B cell (primary cell): Measurements from ENCODE around the gene ZNF618. TPM values are rescaled to one million over a fixed set of nuclear protein-coding genes. Genes with fewer than 3 reads are reported as not detected.

Experiments
- ATAC-seq: fragments of 200-7000 bp; cut with Tn5 transposase; one replicate; pipeline ENCODE4 v1.10.0; 2021; ENCODE audit warnings: low read depth, mild to moderate bottlenecking, moderate number of reproducible peaks, moderate library complexity
- CTCF ChIA-PET: fragments of 350-600 bp; sonication (Branson Sonifier 250); formaldehyde crosslinking; loops from one replicate; lab custom pipeline; 2021; ENCODE audit warnings: antibody characterized with exemption, inconsistent platforms; lab: Charles Lee
- POLR2A ChIA-PET: fragments of 350-600 bp; sonication (Branson Sonifier 250); formaldehyde crosslinking; loops from one replicate; lab custom pipeline; 2021; ENCODE audit warnings: antibody characterized with exemption; lab: Charles Lee
- DNase-seq: peaks from one replicate; pipeline ENCODE4 v3.0.0; 2013
- H2AFZ ChIP-seq: 2 replicates; pipeline ENCODE4 v1.6.1; 2012; ENCODE audit warnings: mild to moderate bottlenecking, low read depth, low read length; ENCODE audit not compliant: insufficient read depth, poor library complexity, severe bottlenecking
- H3K27ac ChIP-seq, 2 donors: 1 replicate in 1 of 2; 2 replicates in 1 of 2; pipeline ENCODE4 v1.5.1; 2012 to 2013; ENCODE audit warnings: low read length in 2 of 2, mild to moderate bottlenecking in 2 of 2, moderate library complexity in 1 of 2
- H3K27me3 ChIP-seq, 4 experiments: fragments of 200-600 bp in 1 of 4; sonication (generic) in 1 of 4; replicated peaks in 1 of 4; 1 replicate in 2 of 4; 2 replicates in 2 of 4; pipeline versions ENCODE4 v1.6.1 to v1.7.0; 2013 to 2016; ENCODE audit warnings: low read length in 3 of 4, mild to moderate bottlenecking in 2 of 4, mixed read lengths in 1 of 4, moderate library complexity in 1 of 4; ENCODE audit not compliant: insufficient read depth in 4 of 4, control insufficient read depth in 3 of 4; ENCODE audit errors: control extremely low read depth in 1 of 4
- H3K36me3 ChIP-seq, 2 experiments: replicated peaks in 1 of 2; 1 replicate in 1 of 2; 2 replicates in 1 of 2; pipeline versions ENCODE4 v1.6.1 to v1.7.1; 2013; ENCODE audit warnings: low read length in 1 of 2; ENCODE audit not compliant: insufficient read depth in 2 of 2, control insufficient read depth in 1 of 2; ENCODE audit errors: control extremely low read depth in 1 of 2, extremely low read depth in 1 of 2
- H3K4me1 ChIP-seq, 2 donors: fragments of 200-600 bp in 1 of 2; sonication (generic) in 1 of 2; 1 replicate in 1 of 2; 2 replicates in 1 of 2; pipeline versions ENCODE4 v1.5.1 to v1.6.1; 2013 to 2017; ENCODE audit warnings: low read length in 2 of 2; ENCODE audit not compliant: control insufficient read depth in 2 of 2, insufficient read depth in 2 of 2
- H3K4me2 ChIP-seq: replicated peaks from 2 replicates; pipeline ENCODE3; 2012; ENCODE audit warnings: mild to moderate bottlenecking, low read depth, low read length; ENCODE audit not compliant: poor library complexity, severe bottlenecking
- H3K4me3 ChIP-seq, 5 experiments: fragments of 200-600 bp in 1 of 5; sonication (generic) in 1 of 5; 1 replicate in 3 of 5; 2 replicates in 2 of 5; pipeline versions ENCODE4 v1.5.1 to v1.7.0; 2011 to 2016; ENCODE audit warnings: low read length in 4 of 5, mild to moderate bottlenecking in 4 of 5, low read depth in 2 of 5, control low read depth in 1 of 5, moderate library complexity in 1 of 5; ENCODE audit not compliant: insufficient read depth in 1 of 5; ENCODE audit errors: control extremely low read depth in 1 of 5, extremely low read depth in 1 of 5
- H3K79me2 ChIP-seq: fragments of 200-600 bp; sonication (generic); one replicate; pipeline ENCODE4 v1.6.0; 2016; ENCODE audit warnings: low read length; ENCODE audit not compliant: control insufficient read depth, insufficient read depth
- H3K9ac ChIP-seq: fragments of 200-600 bp; sonication (generic); 2 replicates; pipeline ENCODE4 v1.6.1; 2017; ENCODE audit warnings: mild to moderate bottlenecking, low read length, moderate library complexity
- H3K9me3 ChIP-seq, 3 donors: one replicate each; pipeline versions ENCODE4 v1.6.1 to v1.7.1; 2013; ENCODE audit warnings: low read length in 2 of 3; ENCODE audit not compliant: control insufficient read depth in 2 of 3, insufficient read depth in 1 of 3; ENCODE audit errors: control extremely low read depth in 1 of 3
- H4K20me1 ChIP-seq: 2 replicates; pipeline ENCODE4 v1.6.0; 2012; ENCODE audit warnings: mild to moderate bottlenecking, low read length; ENCODE audit not compliant: insufficient read depth, control insufficient read depth, poor library complexity, severe bottlenecking
- H3K27ac Mint-ChIP-seq: one replicate; pipeline ENCODE4 v1.8.0; 2021; ENCODE audit warnings: mixed read lengths
- H3K27me3 Mint-ChIP-seq: one replicate; pipeline ENCODE4 v1.8.0; 2021; ENCODE audit warnings: mixed read lengths
- H3K4me1 Mint-ChIP-seq: one replicate; pipeline ENCODE4 v1.8.0; 2021; ENCODE audit warnings: mixed read lengths
- H3K4me3 Mint-ChIP-seq: one replicate; pipeline ENCODE4 v1.8.0; 2021; ENCODE audit warnings: mixed read lengths
- H3K9me3 Mint-ChIP-seq: one replicate; pipeline ENCODE4 v1.8.0; 2022; ENCODE audit warnings: mixed read lengths; ENCODE audit not compliant: insufficient read depth
- CTCF ChIP-seq: fragments of 200-600 bp; IDR thresholded peaks from one replicate; pipeline ENCODE4 v1.8.0; 2022; ENCODE audit warnings: antibody characterized with exemption, mild to moderate bottlenecking
- EZH2 ChIP-seq: IDR thresholded peaks from 2 replicates; pipeline ENCODE4 v1.6.1; 2012; ENCODE audit warnings: borderline replicate concordance, low read depth, mild to moderate bottlenecking, moderate library complexity, low read length; ENCODE audit not compliant: insufficient read depth, poor library complexity, severe bottlenecking
- WGBS: methylation state at CpG from one replicate; pipeline ENCODE4 v1.1.5; 2013; ENCODE audit warnings: missing lambda C conversion rate; ENCODE audit not compliant: insufficient coverage; 5-methylcytosine and 5-hydroxymethylcytosine counted together
- intact Hi-C: fragments of 100-400 bp; cut with micrococcal nuclease; formaldehyde crosslinking; loops from one replicate; pipeline ENCODE4 v1.10.0; 2022
- polyA plus RNA-seq: library from polyadenylated mRNA; depleted of rRNA; stranded (reverse); fragments of >200 nt; gene quantifications from 2 replicates; pipeline ENCODE4 v1.2.3, GENCODE V29; 2012
- total RNA-seq, 2 donors: library from RNA; stranded (reverse); fragments of 120-200 nt in 1 of 2; gene quantifications; 1 replicate in 1 of 2; 2 replicates in 1 of 2; pipeline versions ENCODE4 v1.2.3 to v1.2.4, GENCODE V29; 2013 to 2022

The ZNF618 gene
- total and polyA plus RNA-seq, 2 donors (not counting 1 experiment from before 2014, with no cell fraction given): 1.4 to 2.5 TPM

GRCh38 chr9:113887436-113887835 lies 11.3 kb downstream of the ZNF618 start:
- DNase-seq: no peak
- no peak overlapping the region for H3K27ac Mint-ChIP-seq
- Histone ChIP-seq H3K79me2 (no peaks in the 10 kb centered on the region), H3K27me3 (no peaks in the 10 kb centered on the region), H3K9me3 (no peaks in the 10 kb centered on the region), H3K27ac (no peak overlapping the region), H3K4me1 (peaks cover 12 to 14% of the 10 kb centered on the region in 2 donors), H4K20me1 (no peaks in the 10 kb centered on the region), H3K4me3 (no peak overlapping the region), H3K36me3 (no peaks in the 10 kb centered on the region), H3K4me2 (no peak overlapping the region), H3K9ac (no peak overlapping the region), H2AFZ (peak overlapping the region; percentile 58)
- 62% methylated on average over 3 of the region's 5 CpGs for WGBS
- CTCF ChIA-PET: no interaction called here
- H3K9me3 Mint-ChIP-seq: no peaks in the 10 kb centered on the region
- POLR2A ChIA-PET: no interaction called here
- no peak for TF ChIP-seq EZH2
- TF ChIP-seq CTCF: no peak
- peaks cover 13% of the 10 kb centered on the region for H3K27me3 Mint-ChIP-seq
- no peak for ATAC-seq
- H3K4me3 Mint-ChIP-seq: no peak overlapping the region
- peaks cover 13% of the 10 kb centered on the region for H3K4me1 Mint-ChIP-seq
- intact Hi-C loops: no loop called here

GRCh38 chr9:113888336-113888735 lies 12.2 kb downstream of the ZNF618 start:
- CTCF ChIA-PET: no interaction called here
- no peaks in the 10 kb centered on the region for H3K79me2 ChIP-seq

More at GRCh38 chr9:113888336-113888735, 12.2 kb downstream of the ZNF618 start:
- Histone ChIP-seq H3K4me1 (peaks cover 12 to 14% of the 10 kb centered on the region in 2 donors), H3K9me3 (no peaks in the 10 kb centered on the region), H3K27ac (no peak overlapping the region), H2AFZ (no peak overlapping the region), H3K4me2 (no peak overlapping the region), H3K4me3 (no peak overlapping the region), H3K27me3 (no peaks in the 10 kb centered on the region), H3K9ac (no peak overlapping the region), H4K20me1 (no peaks in the 10 kb centered on the region), H3K36me3 (no peaks in the 10 kb centered on the region)
- H3K4me3 Mint-ChIP-seq: no peak overlapping the region
- no peak overlapping the region for H3K27ac Mint-ChIP-seq
- intact Hi-C loops: no loop called here
- WGBS: 100% methylated on average over 4 of the region's 8 CpGs
- DNase-seq (no peak), ATAC-seq (no peak)
- H3K27me3 Mint-ChIP-seq: peaks cover 7% of the 10 kb centered on the region
- H3K4me1 Mint-ChIP-seq: peaks cover 13% of the 10 kb centered on the region
- H3K9me3 Mint-ChIP-seq: no peaks in the 10 kb centered on the region
- POLR2A ChIA-PET: no interaction called here
- no peak for TF ChIP-seq CTCF
- TF ChIP-seq EZH2: no peak
